T-helper 17 cell (primary cell): ENCODE measurements around the gene KPNA5. TPM values are rescaled to one million over a fixed set of nuclear protein-coding genes. Genes with fewer than 3 reads are reported as not detected.
"Not testable (repeated sequence)": the region's sequence is repeated elsewhere in the genome, so short reads cannot be mapped to it uniquely, and the experiment has no call there.

Experiments used
- ATAC-seq: fragments of 150-1000 bp; cut with Tn5 transposase; 2 replicates; pipeline ENCODE4 v1.10.0; 2021; ENCODE audit warnings: mild to moderate bottlenecking, moderate library complexity
- DNase-seq, 3 donors: peaks; one replicate each; pipeline versions ENCODE4 v3.0.0 to v3.0.0-alpha.2; 2020 to 2021
- H3K9me3 ChIP-seq: one replicate; pipeline ENCODE4 v1.7.0; 2013; ENCODE audit warnings: low read length, mild to moderate bottlenecking; ENCODE audit not compliant: control insufficient read depth, poor library complexity, severe bottlenecking
- H3K27ac Mint-ChIP-seq: one replicate; pipeline ENCODE4 v1.8.0; 2022; ENCODE audit warnings: mild to moderate bottlenecking, moderate library complexity, mixed read lengths
- H3K27me3 Mint-ChIP-seq: one replicate; pipeline ENCODE4 v1.8.0; 2022; ENCODE audit warnings: mixed read lengths
- H3K36me3 Mint-ChIP-seq: one replicate; pipeline ENCODE4 v1.8.0; 2022; ENCODE audit warnings: low read depth, mixed read lengths
- H3K4me1 Mint-ChIP-seq: one replicate; pipeline ENCODE4 v1.8.0; 2022; ENCODE audit warnings: mild to moderate bottlenecking, mixed read lengths
- H3K4me3 Mint-ChIP-seq: one replicate; pipeline ENCODE4 v1.8.0; 2022; ENCODE audit warnings: mild to moderate bottlenecking, moderate library complexity, mixed read lengths
- total RNA-seq, 4 donors: library from RNA in 2 of 4; stranded (reverse) in 2 of 4; gene quantifications; one replicate each; pipeline ENCODE4 v1.2.3 and lab custom pipeline; 2022 to 2026

Gene KPNA5
- total RNA-seq (10 to 100 TPM; 32.7 to 36.3 TPM), total RNA-seq (lab: John Stamatoyannopoulos, UW) (54.1 to 93.5 reads per million in 2 donors)

- peak within 1 kb of the TSS; percentile 98 for H3K4me3 Mint-ChIP-seq
- H3K9me3 ChIP-seq, result no peaks in the 10 kb centered on the region
- peaks cover 6% of the 10 kb centered on the region for H3K36me3 Mint-ChIP-seq
- DNase-seq (peak; percentile 84 to 86 (median 85)), ATAC-seq (peak; percentile 94)
- no peaks in the 10 kb centered on the region for H3K27me3 Mint-ChIP-seq
- peak within 1 kb of the TSS; percentile 97 for H3K27ac Mint-ChIP-seq
- peaks cover 28% of the 10 kb centered on the region for H3K4me1 Mint-ChIP-seq
Measured at GRCh38 chr6:116680880-116681672, at the start of gene KPNA5. Gene KPNA5 (plus strand): TSS chr6:116681211. CDS start chr6:116681335, 124 bp downstream.

- H3K9me3 ChIP-seq, result no peaks in the 10 kb centered on the region
- Mint-ChIP-seq H3K36me3 (peaks cover 4% of the 10 kb centered on the region), H3K4me3 (no peak overlapping the region), H3K4me1 (no peaks in the 10 kb centered on the region), H3K27ac (no peak overlapping the region), H3K27me3 (no peaks in the 10 kb centered on the region)
- DNase-seq (no peak), ATAC-seq (no peak)
Measured at GRCh38 chr6:116631379-116631990, 49.5 kb upstream of the KPNA5 start.

- Mint-ChIP-seq H3K27ac (no peak overlapping the region), H3K4me1 (no peaks in the 10 kb centered on the region), H3K27me3 (no peaks in the 10 kb centered on the region), H3K36me3 (peaks cover 4% of the 10 kb centered on the region), H3K4me3 (no peak overlapping the region)
- no peak for DNase-seq
- ATAC-seq, result no peak
- no peaks in the 10 kb centered on the region for H3K9me3 ChIP-seq
Measured at GRCh38 chr6:116633685-116634084, 47.3 kb upstream of the KPNA5 start.

- Mint-ChIP-seq H3K4me1 (peaks cover 11% of the 10 kb centered on the region), H3K4me3 (no peak overlapping the region), H3K27me3 (no peaks in the 10 kb centered on the region), H3K36me3 (peaks cover 9% of the 10 kb centered on the region), H3K27ac (peak overlapping the region; percentile 37)
- DNase-seq, result no peak
- H3K9me3 ChIP-seq, result no peaks in the 10 kb centered on the region
- ATAC-seq, result no peak
Measured at GRCh38 chr6:116648156-116648555, 32.9 kb upstream of the KPNA5 start.

DNA sequence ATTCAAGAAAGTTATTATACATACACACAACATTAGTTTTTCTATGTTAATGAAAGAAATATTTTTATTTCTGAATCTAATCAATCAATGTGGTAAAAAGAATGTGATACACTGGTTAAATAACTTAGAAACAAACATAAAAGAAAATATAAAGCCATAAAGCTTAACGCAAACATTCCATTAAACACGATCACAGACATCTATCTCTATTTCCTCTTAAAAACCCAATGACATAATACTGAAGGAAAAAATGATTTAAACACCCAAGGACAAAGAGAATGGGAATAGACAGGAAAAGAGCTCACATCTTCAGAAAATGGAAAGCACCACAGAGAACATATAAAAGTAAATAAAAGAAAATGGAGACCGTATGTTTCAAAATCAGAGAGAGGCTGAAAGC lies 31.9 kb upstream of the KPNA5 start:
- DNase-seq (no peak), ATAC-seq (no peak)
- H3K4me1 Mint-ChIP-seq, result peaks cover 13% of the 10 kb centered on the region
- no peaks in the 10 kb centered on the region for H3K27me3 Mint-ChIP-seq
- H3K4me3 Mint-ChIP-seq, result no peak overlapping the region
- H3K9me3 ChIP-seq, result no peaks in the 10 kb centered on the region
- H3K27ac Mint-ChIP-seq, result no peak overlapping the region
- H3K36me3 Mint-ChIP-seq, result peaks cover 9% of the 10 kb centered on the region

- DNase-seq, result no peak
- H3K9me3 ChIP-seq, result no peaks in the 10 kb centered on the region
- H3K4me3 Mint-ChIP-seq, result no peak overlapping the region
- ATAC-seq, result no peak
- H3K4me1 Mint-ChIP-seq, result peaks cover 13% of the 10 kb centered on the region
- peak overlapping the region; percentile 82 for H3K27ac Mint-ChIP-seq
- H3K27me3 Mint-ChIP-seq, result no peaks in the 10 kb centered on the region
- H3K36me3 Mint-ChIP-seq, result peaks cover 11% of the 10 kb centered on the region
Measured at GRCh38 chr6:116651916-116652315, 29.1 kb upstream of the KPNA5 start.

- peak overlapping the region; percentile 15 for H3K4me3 Mint-ChIP-seq
- ATAC-seq (no peak), DNase-seq (no peak)
- H3K36me3 Mint-ChIP-seq, result peaks cover 13% of the 10 kb centered on the region
- H3K27me3 Mint-ChIP-seq, result no peaks in the 10 kb centered on the region
- H3K9me3 ChIP-seq, result no peaks in the 10 kb centered on the region
- H3K4me1 Mint-ChIP-seq, result peaks cover 35% of the 10 kb centered on the region
- H3K27ac Mint-ChIP-seq, result peak overlapping the region; percentile 86
Measured at GRCh38 chr6:116661594-116661993, 19.4 kb upstream of the KPNA5 start.

DNA sequence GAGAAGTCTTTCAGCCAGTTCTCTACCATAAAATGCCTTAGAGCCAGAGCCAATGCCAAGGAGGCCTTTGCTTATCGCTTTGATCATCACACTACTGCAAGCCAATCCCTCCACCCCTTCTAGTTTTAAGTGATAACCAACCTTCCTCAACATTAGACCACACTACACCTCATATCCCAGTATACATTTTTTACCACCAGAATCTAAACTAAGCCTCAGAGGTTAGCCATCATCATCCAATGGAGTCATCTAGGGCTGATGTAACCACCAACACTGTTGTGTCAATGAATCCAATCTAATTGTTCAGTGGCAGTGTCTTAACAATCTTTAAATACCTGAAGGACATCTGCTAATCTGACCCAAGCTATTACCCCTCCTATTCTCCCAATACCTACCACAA lies 18.8 kb upstream of the KPNA5 start:
- peaks cover 11% of the 10 kb centered on the region for H3K36me3 Mint-ChIP-seq
- DNase-seq (no peak), ATAC-seq (no peak)
- no peak overlapping the region for H3K4me3 Mint-ChIP-seq
- peaks cover 39% of the 10 kb centered on the region for H3K4me1 Mint-ChIP-seq
- H3K9me3 ChIP-seq, result no peaks in the 10 kb centered on the region
- H3K27ac Mint-ChIP-seq, result peak overlapping the region; percentile 86
- no peaks in the 10 kb centered on the region for H3K27me3 Mint-ChIP-seq

- Mint-ChIP-seq H3K4me1 (peaks cover 44% of the 10 kb centered on the region), H3K4me3 (no peak overlapping the region)
Measured at GRCh38 chr6:116663308-116663707, 17.7 kb upstream of the KPNA5 start.

GRCh38 chr6:116664169-116664568 lies 16.8 kb upstream of the KPNA5 start:
- Mint-ChIP-seq H3K4me3 (peak overlapping the region; percentile 3), H3K36me3 (peaks cover 11% of the 10 kb centered on the region), H3K27ac (peak overlapping the region; percentile 70), H3K4me1 (peaks cover 44% of the 10 kb centered on the region)
- DNase-seq, ATAC-seq, H3K27me3 Mint-ChIP-seq, H3K9me3 ChIP-seq: not testable (repeated sequence)

More at GRCh38 chr6:116663308-116663707, 17.7 kb upstream of the KPNA5 start:
- DNase-seq (no peak), ATAC-seq (no peak)
- no peaks in the 10 kb centered on the region for H3K9me3 ChIP-seq
- peak overlapping the region; percentile 86 for H3K27ac Mint-ChIP-seq
- no peaks in the 10 kb centered on the region for H3K27me3 Mint-ChIP-seq
- peaks cover 11% of the 10 kb centered on the region for H3K36me3 Mint-ChIP-seq

DNA sequence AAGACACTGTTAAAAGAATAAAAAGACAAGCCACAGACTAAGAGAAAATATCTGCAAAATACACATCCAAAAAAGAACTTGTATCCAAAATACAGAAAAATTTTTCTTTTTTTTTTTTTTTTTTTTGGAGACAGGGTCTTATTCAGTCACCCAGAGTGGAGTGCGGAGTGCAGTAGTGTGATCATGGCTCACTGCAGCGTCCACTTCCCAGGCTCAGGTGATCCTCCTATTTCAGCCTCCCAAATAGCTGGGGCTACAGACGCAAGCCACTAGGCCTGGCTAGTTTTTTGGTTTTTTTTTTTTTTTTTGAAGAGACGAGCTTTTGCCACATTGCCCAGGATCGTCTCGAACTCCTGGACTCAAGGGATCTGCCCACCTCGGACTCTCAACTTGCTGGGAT lies 15.5 kb upstream of the KPNA5 start:
- no peaks in the 10 kb centered on the region for H3K9me3 ChIP-seq
- peaks cover 44% of the 10 kb centered on the region for H3K4me1 Mint-ChIP-seq
- no peak for DNase-seq
- no peak for ATAC-seq
- peaks cover 10% of the 10 kb centered on the region for H3K36me3 Mint-ChIP-seq
- H3K4me3 Mint-ChIP-seq, result peak overlapping the region; percentile 59
- H3K27ac Mint-ChIP-seq, result no peak overlapping the region
- peaks cover 2% of the 10 kb centered on the region for H3K27me3 Mint-ChIP-seq

- no peak for DNase-seq
- Mint-ChIP-seq H3K27me3 (peaks cover 14% of the 10 kb centered on the region), H3K4me1 (peaks cover 44% of the 10 kb centered on the region), H3K36me3 (peaks cover 10% of the 10 kb centered on the region), H3K27ac (peak overlapping the region; percentile 95), H3K4me3 (no peak overlapping the region)
- ATAC-seq, result no peak
- H3K9me3 ChIP-seq, result no peaks in the 10 kb centered on the region
Measured at GRCh38 chr6:116666869-116667268, 14.1 kb upstream of the KPNA5 start.

GRCh38 chr6:116667623-116668022 lies 13.4 kb upstream of the KPNA5 start:
- peak overlapping the region; percentile 97 for H3K4me3 Mint-ChIP-seq
- peaks cover 19% of the 10 kb centered on the region for H3K27me3 Mint-ChIP-seq
- H3K9me3 ChIP-seq, result no peaks in the 10 kb centered on the region
- peaks cover 37% of the 10 kb centered on the region for H3K4me1 Mint-ChIP-seq
- no peak for DNase-seq
- ATAC-seq, result no peak
- peaks cover 7% of the 10 kb centered on the region for H3K36me3 Mint-ChIP-seq
- peak overlapping the region; percentile 95 for H3K27ac Mint-ChIP-seq
